WTC11 (cell line): Measurements from ENCODE around the gene FEN1.

ENCODE experiments used
- FOXK1 ChIP-seq: sonication (generic); formaldehyde crosslinking; IDR thresholded peaks from 2 replicates; pipeline ENCODE4 v1.8.0; 2022; ENCODE audit warnings: mild to moderate bottlenecking, moderate library complexity, missing genetic modification reagents
- NFYB ChIP-seq: sonication (generic); formaldehyde crosslinking; conservative IDR thresholded peaks from 2 replicates; pipeline ENCODE4 v1.8.0; 2022; ENCODE audit warnings: low read depth, missing genetic modification reagents
- ZNF396 ChIP-seq: fragments of 250-450 bp; sonication (Bioruptor Pico); IDR thresholded peaks from 2 replicates; pipeline ENCODE4 v1.8.0; 2021; ENCODE audit warnings: mild to moderate bottlenecking, moderate library complexity, borderline replicate concordance
- TF ChIP-seq, protein P1 (sequence below): fragments of 200-600 bp; IDR thresholded peaks from 2 replicates; pipeline ENCODE4 v1.8.0; 2022; ENCODE audit warnings: antibody characterized with exemption
- TF ChIP-seq, protein P2 (sequence below): sonication (generic); formaldehyde crosslinking; conservative IDR thresholded peaks from 2 replicates; pipeline ENCODE4 v1.8.1; 2022; ENCODE audit warnings: mild to moderate bottlenecking, missing genetic modification reagents
- TF ChIP-seq, protein P3 (sequence below): sonication (generic); formaldehyde crosslinking; IDR thresholded peaks from 2 replicates; pipeline ENCODE4 v1.8.0; 2022; ENCODE audit warnings: mild to moderate bottlenecking, missing genetic modification reagents
- TF ChIP-seq, protein P4 (sequence below): sonication (generic); formaldehyde crosslinking; IDR thresholded peaks from 2 replicates; pipeline ENCODE4 v1.8.1; 2022; ENCODE audit warnings: low read depth, missing genetic modification reagents, borderline replicate concordance

DNA sequence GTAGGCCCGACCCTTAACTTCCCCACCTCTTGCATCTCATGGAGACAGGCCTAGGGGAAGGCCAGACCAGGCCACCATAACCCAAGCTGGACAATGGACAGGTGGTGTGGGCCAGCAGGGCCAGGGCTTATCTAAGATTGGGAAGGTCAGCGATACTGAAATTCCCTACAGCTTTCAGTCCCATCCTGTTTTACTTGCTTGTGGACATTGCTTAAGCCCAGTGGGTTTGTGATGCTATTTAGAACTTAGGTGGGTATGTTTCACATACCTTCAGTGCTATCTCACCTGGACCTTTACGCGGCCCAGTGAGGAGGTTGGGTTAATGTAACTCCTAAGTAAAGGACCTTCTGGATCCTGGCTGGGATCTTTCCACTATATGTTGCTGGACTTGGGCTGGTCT lies 37.1 kb downstream of the FEN1 start:
- TF ChIP-seq, protein P1, sequence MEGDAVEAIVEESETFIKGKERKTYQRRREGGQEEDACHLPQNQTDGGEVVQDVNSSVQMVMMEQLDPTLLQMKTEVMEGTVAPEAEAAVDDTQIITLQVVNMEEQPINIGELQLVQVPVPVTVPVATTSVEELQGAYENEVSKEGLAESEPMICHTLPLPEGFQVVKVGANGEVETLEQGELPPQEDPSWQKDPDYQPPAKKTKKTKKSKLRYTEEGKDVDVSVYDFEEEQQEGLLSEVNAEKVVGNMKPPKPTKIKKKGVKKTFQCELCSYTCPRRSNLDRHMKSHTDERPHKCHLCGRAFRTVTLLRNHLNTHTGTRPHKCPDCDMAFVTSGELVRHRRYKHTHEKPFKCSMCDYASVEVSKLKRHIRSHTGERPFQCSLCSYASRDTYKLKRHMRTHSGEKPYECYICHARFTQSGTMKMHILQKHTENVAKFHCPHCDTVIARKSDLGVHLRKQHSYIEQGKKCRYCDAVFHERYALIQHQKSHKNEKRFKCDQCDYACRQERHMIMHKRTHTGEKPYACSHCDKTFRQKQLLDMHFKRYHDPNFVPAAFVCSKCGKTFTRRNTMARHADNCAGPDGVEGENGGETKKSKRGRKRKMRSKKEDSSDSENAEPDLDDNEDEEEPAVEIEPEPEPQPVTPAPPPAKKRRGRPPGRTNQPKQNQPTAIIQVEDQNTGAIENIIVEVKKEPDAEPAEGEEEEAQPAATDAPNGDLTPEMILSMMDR: no peak
- TF ChIP-seq, protein P2, sequence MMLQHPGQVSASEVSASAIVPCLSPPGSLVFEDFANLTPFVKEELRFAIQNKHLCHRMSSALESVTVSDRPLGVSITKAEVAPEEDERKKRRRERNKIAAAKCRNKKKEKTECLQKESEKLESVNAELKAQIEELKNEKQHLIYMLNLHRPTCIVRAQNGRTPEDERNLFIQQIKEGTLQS: no peak
- TF ChIP-seq, protein P3, sequence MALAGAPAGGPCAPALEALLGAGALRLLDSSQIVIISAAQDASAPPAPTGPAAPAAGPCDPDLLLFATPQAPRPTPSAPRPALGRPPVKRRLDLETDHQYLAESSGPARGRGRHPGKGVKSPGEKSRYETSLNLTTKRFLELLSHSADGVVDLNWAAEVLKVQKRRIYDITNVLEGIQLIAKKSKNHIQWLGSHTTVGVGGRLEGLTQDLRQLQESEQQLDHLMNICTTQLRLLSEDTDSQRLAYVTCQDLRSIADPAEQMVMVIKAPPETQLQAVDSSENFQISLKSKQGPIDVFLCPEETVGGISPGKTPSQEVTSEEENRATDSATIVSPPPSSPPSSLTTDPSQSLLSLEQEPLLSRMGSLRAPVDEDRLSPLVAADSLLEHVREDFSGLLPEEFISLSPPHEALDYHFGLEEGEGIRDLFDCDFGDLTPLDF (CRISPR knock-in tag): no peak
- TF ChIP-seq NFYB (CRISPR knock-in tag): no peak
- TF ChIP-seq ZNF396 (CRISPR knock-in tag): no peak
- TF ChIP-seq FOXK1 (CRISPR knock-in tag): no peak
- TF ChIP-seq, protein P4, sequence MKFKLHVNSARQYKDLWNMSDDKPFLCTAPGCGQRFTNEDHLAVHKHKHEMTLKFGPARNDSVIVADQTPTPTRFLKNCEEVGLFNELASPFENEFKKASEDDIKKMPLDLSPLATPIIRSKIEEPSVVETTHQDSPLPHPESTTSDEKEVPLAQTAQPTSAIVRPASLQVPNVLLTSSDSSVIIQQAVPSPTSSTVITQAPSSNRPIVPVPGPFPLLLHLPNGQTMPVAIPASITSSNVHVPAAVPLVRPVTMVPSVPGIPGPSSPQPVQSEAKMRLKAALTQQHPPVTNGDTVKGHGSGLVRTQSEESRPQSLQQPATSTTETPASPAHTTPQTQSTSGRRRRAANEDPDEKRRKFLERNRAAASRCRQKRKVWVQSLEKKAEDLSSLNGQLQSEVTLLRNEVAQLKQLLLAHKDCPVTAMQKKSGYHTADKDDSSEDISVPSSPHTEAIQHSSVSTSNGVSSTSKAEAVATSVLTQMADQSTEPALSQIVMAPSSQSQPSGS (CRISPR knock-in tag): no peak
